HG02571 (cell line): ENCODE results near the gene UBXN10.
"Not testable (repeated sequence)": the region's sequence is repeated elsewhere in the genome, so short reads cannot be mapped to it uniquely, and the experiment has no call there.

Experiments
- ATAC-seq: cut with Tn5 transposase; IDR thresholded peaks from one replicate; pipeline ENCODE4 v1.9.1; 2021; ENCODE audit warnings: mild to moderate bottlenecking, moderate library complexity; ENCODE audit not compliant: unreplicated experiment

The UBXN10 gene

DNA sequence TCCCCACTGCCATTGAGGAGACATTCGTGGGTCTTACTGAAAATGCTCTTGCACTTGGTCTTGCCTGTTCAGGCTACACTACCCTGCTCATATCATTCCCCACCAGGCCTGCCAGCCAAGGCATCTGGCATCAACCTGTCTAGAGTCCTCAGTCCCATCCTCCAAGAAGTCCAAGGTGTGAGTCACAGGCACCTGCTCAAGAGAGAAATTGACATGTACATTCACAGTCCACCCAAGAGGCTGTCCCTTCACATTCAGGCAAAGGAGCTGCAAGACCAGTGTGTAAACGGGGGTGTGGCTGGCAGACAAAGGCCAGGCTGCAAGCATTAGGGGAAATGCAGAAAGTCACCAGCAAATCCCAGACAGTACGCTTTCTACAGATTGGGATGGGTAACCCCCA, 13.5 kb downstream of the UBXN10 start:
- ATAC-seq = no peak

DNA sequence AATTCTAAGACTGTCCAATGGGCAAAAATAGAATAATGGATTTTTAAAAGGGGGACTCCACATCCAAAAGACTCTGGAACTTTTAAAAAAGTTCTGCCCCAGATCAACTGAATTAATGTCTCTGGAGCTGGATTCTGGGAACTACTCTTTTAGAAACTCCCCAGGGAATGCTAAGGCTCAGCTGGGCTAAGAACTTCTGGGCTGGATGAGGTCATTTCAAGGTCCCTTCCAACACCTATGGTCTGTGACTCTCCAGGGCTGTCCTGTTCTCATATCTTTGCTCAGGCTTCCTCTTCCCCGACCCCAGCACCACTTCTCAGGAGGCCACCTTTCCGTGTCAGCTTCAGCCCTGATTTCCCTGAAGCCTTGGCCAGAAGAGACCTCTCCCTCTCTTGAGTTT, 13.9 kb downstream of the UBXN10 start:
- no peak for ATAC-seq

DNA sequence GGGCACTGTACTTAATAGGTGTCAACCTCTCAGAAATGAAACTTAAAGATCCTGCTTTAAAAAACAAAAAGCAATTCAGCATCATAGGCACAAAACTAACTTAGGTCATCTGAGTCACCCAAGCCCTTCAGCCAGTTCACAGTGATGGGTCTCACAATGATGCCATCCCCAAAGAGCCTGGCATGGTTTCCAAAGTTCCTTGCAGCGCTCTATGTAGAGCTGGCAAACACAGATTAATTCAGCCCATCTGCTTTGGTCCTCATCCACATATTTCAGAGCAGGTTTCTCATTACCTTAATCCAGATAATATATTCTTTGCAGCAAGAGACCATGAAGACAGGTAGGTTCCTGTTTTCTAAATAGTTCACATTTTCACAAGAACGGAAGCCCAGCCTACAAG, 15.1 kb downstream of the UBXN10 start:
- ATAC-seq = no peak

DNA sequence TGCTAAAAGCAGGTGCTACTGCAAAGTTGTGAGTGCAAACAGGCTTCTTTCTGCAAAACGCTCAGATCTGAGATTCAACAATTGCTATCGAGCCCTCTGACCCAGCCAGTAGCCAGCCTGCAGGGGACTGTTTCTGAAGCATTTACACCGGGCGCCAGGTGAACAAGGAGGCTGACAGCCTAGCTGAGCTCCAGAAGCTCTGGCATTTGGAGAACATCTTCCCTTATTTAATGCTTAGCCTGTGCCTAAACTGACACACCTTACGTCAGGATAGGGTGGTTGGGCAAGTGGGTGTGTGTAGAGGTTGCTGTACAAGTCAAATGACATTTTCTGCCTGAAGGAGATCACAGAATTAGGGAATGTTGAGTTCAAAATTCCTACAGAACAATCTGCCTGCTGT, 16.3 kb downstream of the UBXN10 start:
- ATAC-seq = no peak

DNA sequence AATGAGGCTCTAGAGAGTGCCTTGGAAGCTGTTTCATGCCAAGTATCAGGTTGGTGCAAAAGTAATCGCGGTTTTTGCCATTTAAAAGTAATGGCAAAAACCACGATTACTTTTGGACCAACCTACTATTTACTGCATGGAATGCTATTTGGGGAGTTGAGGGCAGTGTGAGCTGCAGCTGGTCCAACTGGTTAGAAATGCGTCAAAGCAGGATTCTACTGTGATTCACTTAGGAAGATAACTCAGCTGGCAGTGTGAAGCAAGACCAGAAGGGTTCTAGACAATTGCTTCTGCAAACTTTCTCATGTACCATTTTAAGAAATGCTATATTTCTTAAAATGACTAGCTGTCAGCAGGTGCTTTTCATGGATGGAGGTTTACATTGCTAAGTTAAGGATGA, 21.6 kb downstream of the UBXN10 start:
- ATAC-seq = no peak

DNA sequence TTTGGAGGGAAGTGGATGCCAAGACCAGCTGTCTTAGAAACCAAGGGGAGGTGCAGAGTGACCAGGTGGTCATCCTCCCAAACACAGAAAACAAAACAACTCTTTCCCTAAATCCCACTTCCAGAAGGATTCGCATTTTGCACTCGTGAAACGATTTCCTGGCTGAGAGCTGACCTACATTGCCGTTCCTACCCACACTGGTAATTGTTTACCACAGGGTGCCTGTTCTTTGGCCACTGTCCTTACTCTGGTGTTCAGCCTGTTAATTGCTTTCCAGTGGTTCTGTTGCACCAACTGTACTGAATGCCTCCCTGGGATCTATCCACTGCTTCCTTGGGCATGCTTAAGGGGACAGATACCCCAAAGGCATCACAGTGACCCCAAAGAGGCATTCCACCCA, 23.6 kb downstream of the UBXN10 start:
- ATAC-seq = no peak

DNA sequence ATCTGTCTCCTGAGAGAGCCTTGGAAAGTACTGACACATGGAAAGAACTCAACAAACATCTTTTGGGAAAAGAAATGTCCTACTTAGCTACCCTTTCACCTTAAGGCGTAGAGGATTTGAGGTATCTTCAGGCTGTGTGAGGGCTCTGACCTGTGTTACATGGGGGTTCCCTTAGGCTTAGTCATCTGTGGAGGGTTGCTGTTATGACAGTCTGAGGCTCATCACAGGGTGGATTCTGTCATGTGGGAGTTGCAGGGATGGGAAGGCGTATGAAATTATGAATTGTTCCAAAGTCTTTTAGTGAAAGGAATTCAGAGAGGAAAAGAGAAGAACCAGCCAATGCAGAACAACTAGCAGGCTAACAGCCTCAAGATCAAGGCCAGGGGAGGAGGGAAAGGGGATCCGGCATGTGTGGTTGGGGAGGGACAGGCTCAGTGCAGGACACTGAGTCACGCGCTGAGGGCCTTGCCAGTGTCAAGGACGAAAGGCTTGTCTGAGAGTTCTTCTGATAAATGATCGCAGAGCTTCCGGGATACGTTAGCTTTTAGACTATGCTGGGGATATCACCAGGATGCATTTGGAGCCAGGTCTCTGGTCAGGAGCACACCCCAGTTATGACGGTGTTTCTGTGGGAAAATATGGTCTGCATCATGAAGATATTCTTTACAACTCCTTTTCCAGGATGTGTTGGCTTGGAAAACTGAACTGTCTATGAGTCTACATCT, 25.0 kb downstream of the UBXN10 start:
- ATAC-seq = no peak

DNA sequence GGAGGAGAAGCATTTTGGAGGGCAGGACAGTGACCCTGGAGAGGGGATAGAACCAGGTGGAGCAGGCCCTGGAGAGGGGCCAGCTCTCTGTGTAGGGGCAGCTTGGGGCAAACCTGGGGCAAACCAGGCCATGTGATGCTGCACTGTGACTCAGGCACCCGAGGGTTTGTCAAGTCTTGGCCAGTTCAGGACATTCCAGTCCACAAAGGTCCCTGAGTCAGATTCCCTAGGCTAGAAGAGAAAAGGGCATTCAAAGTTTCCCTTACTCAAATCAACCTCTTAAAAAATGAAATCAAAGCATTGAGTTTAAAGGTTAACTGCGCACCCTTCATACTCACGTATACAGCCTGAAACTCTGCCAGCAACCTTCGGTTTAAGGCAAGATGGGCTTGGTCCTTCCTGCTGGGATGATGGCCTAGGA, 25.6 kb downstream of the UBXN10 start:
- ATAC-seq = no peak

DNA sequence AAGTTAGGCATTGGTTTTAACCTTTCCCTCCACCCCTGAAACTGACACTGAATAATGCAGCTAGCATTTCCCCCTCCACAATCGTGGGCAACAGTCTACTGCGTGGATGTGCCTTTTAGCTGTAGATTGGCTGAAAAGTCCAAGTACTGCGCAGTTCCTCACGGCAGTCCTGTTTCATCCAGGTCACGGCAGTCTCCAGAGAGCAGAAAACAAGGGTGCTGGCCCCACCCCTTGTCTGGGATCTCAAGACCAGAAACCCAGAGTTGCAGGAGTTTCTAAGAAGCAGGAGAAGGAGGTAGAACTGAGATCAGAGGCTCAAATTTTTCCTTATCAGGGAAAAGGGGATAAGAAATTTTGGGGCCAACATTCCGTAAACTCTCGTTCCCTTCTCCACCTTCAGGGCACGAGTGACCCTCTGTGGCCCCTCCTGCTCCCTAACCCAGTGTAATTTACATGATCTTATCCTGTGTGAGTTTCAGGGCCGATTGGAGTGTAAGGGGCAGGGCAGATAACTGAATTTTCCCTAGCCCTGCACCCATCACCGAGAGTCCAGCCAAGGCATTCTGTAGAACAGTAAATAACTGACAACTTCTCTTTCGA, 26.3 kb downstream of the UBXN10 start:
- ATAC-seq = no peak

DNA sequence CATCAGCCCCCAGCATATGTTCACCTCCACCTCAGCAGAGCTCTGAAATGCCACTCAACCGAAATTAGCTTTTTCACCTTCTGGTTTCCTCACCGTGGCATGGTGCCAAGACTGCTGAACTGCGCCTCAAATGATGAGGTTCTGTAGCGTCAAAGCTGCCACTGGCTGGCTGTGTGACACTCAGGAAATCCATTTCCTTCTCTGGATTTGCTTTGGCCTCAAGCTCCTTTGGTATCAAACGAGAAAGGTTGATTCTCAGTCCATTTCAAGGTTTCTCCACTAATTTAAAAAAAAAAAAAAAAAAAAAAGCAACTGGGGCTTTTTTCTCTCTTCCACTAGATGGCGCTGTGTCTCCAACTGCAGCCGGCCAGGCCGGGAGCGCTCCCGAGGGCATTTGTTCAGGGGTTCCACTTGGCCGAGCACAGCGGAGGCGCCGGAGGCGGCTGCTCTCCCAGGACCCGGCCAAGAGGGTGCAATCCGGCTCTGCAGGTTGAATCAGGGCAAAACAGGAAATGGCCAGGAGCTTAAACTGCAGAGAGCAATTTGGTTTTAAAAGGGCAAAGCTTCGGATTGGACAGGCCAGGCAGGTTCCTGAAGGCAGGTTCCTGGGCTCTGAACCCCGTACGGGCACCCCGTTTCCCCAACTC, 26.9 kb downstream of the UBXN10 start:
- ATAC-seq = no peak

DNA sequence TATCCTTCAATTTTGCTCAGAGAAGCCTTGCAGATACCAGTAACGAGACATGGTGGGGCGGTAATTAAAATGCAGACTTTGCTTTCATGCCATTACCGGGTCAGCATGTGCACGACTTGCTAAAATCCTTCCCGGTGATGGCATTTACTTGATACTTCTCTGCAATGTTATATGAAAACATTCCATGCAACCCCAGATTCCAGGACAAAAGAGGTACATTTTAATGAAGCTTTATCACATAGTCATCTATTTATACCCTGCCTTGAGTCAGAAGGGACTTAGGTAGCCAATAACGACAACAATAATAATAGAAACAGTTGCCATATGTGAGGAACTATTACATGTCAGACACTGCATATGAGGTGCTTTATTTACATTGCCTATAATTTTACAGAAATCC, 29.8 kb downstream of the UBXN10 start:
- ATAC-seq = no peak

DNA sequence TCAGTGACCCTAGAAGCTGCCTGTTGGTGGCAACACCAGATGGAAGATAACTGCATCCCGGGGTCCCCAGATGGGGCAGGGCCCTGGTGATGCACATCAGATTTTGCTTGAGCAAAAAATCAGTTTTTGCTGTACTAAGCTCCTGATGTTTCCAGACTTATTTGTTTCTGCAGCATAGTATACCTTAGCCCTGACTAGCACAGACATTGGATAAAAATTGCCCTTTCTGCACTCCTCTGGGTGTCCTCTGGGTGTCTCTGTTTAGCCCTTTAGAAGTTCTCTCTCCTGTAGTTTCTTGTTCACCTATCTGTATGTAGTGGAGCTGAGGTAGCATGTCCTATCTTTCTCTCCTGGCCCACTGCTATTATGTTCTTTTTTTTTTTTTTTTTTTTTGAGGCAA, 30.7 kb downstream of the UBXN10 start:
- no peak for ATAC-seq

DNA sequence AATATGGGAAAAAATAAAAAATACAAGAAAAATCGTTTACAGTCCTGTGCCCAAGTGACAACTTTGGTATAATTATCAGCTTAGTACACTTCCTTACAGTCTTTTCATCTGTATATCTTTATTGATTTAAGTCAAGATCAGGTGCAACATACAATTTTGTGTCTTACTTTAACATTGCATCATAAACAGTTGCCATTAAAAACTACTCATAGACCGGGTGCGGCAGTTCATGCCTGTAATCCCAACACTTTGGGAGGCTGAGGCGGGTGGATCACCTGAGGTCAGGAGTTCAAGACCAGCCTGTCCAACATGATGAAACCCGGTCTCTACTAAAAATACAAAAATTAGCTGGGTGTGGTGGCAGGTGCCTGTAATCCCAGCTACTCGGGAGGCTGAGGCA, 33.2 kb downstream of the UBXN10 start:
- not testable (repeated sequence) for ATAC-seq

DNA sequence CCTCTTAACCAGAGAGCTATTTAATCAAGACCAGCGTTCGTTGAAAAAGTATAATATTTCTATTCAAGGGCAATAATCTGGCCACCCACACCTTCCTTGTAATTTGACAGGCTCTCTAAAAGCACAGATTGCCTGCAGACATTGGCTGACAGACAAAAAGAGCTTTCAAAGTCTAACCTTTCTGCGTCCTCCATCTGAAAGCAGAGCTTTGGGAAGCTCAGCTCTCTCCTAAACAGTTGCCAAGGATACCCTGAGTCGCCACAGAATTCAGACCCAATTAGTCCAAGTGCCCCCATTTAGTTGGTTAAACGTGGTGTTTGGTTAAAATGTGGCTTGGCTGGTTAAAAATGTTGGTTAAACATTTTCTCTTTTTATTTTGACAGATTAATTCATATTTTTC, 34.1 kb downstream of the UBXN10 start:
- no peak for ATAC-seq

DNA sequence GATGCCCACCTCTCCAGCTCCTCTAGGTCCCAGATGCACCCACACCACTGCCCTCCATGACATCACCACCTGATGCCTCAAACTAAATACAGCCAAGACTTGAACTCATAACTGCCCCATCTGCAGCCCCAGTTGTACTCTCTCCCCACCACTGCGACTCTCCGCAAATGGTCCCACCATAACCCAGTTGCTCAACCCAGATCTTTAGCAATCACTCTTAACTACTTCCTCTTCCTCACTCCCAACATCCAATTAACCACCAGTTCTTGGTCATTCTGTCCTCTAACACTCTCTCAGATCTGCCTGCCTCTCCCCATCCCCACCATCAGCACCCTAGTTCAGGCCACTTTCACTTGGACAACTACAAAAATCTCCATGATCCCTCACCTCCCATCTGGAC, 37.2 kb downstream of the UBXN10 start:
- ATAC-seq = no peak

DNA sequence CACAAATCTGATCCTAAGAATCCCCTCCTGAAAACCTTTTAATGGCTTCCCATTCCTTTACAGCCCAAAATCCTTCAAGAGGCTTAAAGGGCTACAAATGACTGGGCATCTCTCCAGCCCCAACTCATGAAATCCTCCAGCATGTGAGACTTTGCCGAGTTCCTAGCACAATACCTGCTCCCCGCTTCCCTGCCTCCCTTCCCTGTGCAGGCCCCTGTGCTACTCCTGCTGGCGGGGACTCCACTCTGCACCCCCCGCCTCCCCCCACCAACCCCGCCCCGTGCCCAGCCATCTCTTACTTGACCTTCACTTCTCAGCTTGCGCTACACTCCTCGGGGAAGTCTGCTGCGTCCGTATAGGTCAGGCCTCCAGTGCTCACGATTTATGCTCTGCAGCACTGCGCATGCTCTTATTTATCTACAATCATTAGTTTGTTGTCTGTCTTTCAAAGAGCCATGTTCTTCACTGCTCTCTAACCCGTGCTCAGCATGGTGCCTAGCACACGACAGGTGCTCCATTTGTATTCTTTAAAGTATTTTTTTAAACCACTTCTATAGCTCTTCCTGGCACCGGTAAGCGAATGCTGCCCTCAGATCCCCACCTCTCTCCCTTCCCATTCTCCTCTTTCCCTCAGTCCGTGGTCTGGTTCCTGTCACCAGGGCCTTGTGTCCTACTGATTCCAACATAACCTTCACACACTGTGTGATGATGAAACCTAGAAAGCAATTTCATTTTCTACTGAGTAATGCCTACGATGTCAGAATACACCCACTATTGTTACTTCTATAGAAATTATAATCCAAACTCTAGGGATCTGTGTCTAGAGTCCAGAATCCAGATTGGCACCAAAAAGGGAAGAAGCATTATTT, 37.9 kb downstream of the UBXN10 start:
- no peak for ATAC-seq

DNA sequence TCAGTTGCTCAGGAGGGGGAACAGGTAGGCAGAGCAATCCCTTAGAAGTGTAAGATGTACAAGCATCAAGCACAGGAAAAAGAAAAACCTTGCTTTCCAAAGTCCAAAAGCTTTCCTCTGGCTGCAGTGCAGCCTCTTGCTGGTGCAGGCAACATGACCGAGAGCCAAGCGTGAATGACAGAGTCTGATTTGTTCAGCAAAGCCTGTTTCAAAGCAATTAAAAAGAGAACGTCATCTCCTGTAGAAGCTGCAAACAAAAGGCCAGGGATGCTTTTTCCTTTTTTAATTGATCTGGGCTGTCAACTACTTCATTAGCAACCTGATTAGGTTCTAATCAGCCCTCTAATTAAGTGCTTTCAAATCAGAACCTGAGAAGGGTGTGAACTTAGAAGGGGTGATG, 38.6 kb downstream of the UBXN10 start:
- no peak for ATAC-seq

DNA sequence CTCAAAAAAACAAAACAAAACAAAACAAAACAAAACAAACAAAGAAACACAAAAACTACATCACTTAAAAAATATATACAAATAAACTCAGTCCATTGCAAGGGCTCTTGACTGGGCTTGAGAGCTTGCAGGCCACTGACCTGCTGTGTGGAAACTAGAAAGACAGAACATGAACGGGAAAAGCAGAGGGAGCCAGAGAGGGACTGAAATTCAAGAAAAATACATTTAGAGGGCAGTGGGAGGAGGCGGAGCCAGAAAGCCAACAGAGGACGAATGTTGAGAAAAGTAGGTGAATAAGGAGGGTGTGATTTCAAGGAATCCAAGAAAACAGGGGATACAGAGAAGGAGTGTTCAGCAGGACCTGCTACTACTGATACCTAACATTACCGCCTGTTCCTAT, 41.8 kb downstream of the UBXN10 start:
- no peak for ATAC-seq

DNA sequence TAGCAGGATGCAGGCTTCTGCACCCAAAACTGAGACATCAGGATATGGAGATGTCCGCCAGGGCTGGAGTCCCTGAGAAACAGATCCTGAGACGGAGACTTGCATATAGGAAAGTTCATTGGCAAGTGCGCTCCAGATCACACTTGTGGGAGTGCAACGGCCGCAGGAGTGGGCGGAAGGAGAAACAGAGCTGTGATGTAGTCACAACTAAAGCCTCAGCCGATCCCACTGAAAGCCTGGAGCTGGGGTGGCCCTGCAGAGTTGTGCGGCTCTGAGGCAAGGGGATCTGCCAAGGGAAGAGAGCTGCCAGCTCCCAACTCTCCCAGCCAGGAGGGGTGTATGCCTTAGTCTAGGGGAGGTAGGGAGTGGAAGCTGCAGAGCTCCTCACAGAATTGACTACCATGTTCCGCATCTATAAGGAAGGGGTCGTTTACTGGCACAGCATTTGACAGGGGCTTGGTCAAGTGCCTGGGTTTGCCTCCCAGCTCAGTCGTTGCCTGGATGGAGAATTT, 42.5 kb downstream of the UBXN10 start:
- ATAC-seq = no peak

DNA sequence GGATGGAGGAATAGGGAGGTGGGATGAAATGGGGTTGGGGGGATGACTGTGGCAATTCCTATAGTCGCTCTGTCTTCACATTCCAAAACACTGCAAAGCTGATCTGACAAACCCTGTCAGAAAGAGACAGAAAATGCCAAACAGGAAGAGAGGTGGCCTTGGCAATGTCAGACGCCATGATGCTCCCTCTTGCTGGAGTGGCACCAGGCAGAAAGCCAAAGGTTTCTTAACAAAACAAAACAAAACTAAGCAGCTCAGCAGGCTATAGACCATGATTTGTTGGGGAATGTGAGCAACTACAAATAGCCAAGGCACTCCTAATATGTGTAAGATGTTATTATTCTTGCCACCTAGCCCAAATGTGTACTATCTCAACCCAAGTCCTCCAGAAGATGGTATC, 43.3 kb downstream of the UBXN10 start:
- no peak for ATAC-seq

DNA sequence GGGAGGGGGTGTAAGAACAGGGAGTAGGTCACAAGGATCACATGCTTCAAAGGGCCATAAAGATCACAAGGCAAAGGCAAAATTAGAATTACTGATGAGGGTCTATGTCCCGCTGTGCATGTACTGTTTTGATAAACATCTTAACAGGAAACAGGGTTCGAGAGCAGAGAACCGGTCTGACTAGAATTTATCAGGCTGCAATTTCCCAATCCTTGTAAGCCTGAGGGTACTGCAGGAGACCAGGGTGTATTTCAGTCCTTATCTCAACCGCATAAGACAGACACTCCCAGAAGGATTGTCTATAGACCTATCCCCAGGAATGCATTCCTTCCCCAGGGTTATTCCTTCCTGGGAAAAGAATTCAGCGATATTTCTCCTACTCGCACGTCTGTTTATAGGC, 46.7 kb downstream of the UBXN10 start:
- ATAC-seq = not testable (repeated sequence)
